OCI-LY1 (cell line): ENCODE results near the gene CAPN11.

Experiments used
- H2AFZ ChIP-seq: fragments of 200-600 bp; sonication (generic), shearing (Covaris generic); 2 replicates; pipeline ENCODE4 v1.6.0; 2014; ENCODE audit warnings: antibody characterized with exemption, mild to moderate bottlenecking, low read length
- H3F3A ChIP-seq: fragments of 200-600 bp; sonication (generic), shearing (Covaris generic); 2 replicates; pipeline ENCODE4 v1.6.0; 2014; ENCODE audit warnings: mild to moderate bottlenecking, antibody characterized with exemption, low read length, moderate library complexity; ENCODE audit not compliant: insufficient read depth
- H3K27ac ChIP-seq: fragments of 200-600 bp; sonication (generic); 2 replicates; pipeline ENCODE4 v1.5.1; 2014; ENCODE audit warnings: low read length, mixed run types, mild to moderate bottlenecking, low read depth; ENCODE audit not compliant: poor library complexity, severe bottlenecking
- H3K27me3 ChIP-seq: fragments of 200-600 bp; sonication (generic); 2 replicates; pipeline ENCODE4 v1.6.0; 2014; ENCODE audit warnings: antibody characterized with exemption, mild to moderate bottlenecking, low read length, moderate library complexity; ENCODE audit not compliant: insufficient read depth
- H3K36me3 ChIP-seq: fragments of 200-600 bp; sonication (generic); 2 replicates; pipeline ENCODE4 v1.6.1; 2014; ENCODE audit warnings: mild to moderate bottlenecking, antibody characterized with exemption, low read length, moderate library complexity, mixed read lengths; ENCODE audit not compliant: insufficient read depth
- H3K4me1 ChIP-seq: fragments of 200-600 bp; sonication (generic); 2 replicates; pipeline ENCODE4 v1.5.1; 2014; ENCODE audit warnings: mild to moderate bottlenecking, low read length, moderate library complexity; ENCODE audit not compliant: insufficient read depth, severe bottlenecking
- H3K4me2 ChIP-seq: fragments of 200-600 bp; sonication (generic), shearing (Covaris generic); 2 replicates; pipeline ENCODE4 v1.6.1; 2014; ENCODE audit warnings: low read length
- H3K4me3 ChIP-seq: fragments of 200-600 bp; sonication (generic); 2 replicates; pipeline ENCODE4 v1.5.1; 2014; ENCODE audit warnings: low read length, low read depth, mild to moderate bottlenecking, mixed read lengths; ENCODE audit not compliant: poor library complexity, severe bottlenecking
- H3K79me2 ChIP-seq: fragments of 200-600 bp; shearing (Covaris generic); 2 replicates; pipeline ENCODE4 v1.6.1; 2016; ENCODE audit warnings: mixed run types, low read length, mixed read lengths; ENCODE audit not compliant: insufficient read depth
- H3K9ac ChIP-seq: fragments of 200-600 bp; sonication (generic), shearing (Covaris generic); 2 replicates; pipeline ENCODE4 v1.6.1; 2014; ENCODE audit warnings: mild to moderate bottlenecking, low read length, mixed read lengths
- H3K9me2 ChIP-seq: fragments of 200-600 bp; sonication (generic), shearing (Covaris generic); 2 replicates; pipeline ENCODE4 v1.6.1; 2014; ENCODE audit warnings: low read depth, mild to moderate bottlenecking, low read length, mixed read lengths
- H3K9me3 ChIP-seq: fragments of 200-600 bp; shearing (Covaris generic); 2 replicates; pipeline ENCODE4 v1.6.1; 2014; ENCODE audit warnings: low read length, mixed read lengths
- H4K20me1 ChIP-seq: fragments of 200-600 bp; sonication (generic), shearing (Covaris generic); 2 replicates; pipeline ENCODE4 v1.6.0; 2016; ENCODE audit warnings: mild to moderate bottlenecking, low read length; ENCODE audit not compliant: insufficient read depth
- CTCF ChIP-seq: fragments of 200-600 bp; sonication (generic), shearing (Covaris generic); IDR thresholded peaks from 2 replicates; pipeline ENCODE4 v1.5.1; 2017; ENCODE audit warnings: mild to moderate bottlenecking, antibody characterized with exemption, low read length, moderate library complexity, mixed read lengths
- EZH2 ChIP-seq: fragments of 200-600 bp; sonication (generic), shearing (Covaris generic); IDR thresholded peaks from 2 replicates; pipeline ENCODE4 v1.8.0; 2017; ENCODE audit warnings: borderline replicate concordance, mixed run types, mild to moderate bottlenecking, antibody characterized with exemption, low read length, moderate library complexity, mixed read lengths

CAPN11 gene

GRCh38 chr6:44129841-44130322 is 28.7 kb upstream of the CAPN11 start:
- Histone ChIP-seq H3K79me2 (peaks cover 22% of the 10 kb centered on the region), H4K20me1 (no peaks in the 10 kb centered on the region), H3K27me3 (no peaks in the 10 kb centered on the region), H3K36me3 (no peaks in the 10 kb centered on the region), H3K4me2 (no peak overlapping the region), H3K4me1 (peaks cover 32% of the 10 kb centered on the region), H3K4me3 (no peak overlapping the region), H3K9me2 (no peaks in the 10 kb centered on the region), H3F3A (no peaks in the 10 kb centered on the region), H2AFZ (no peak overlapping the region), H3K27ac (no peak overlapping the region), H3K9ac (no peak overlapping the region), H3K9me3 (no peaks in the 10 kb centered on the region)
- no peak for TF ChIP-seq EZH2
- no peak for TF ChIP-seq CTCF

- H3K36me3 ChIP-seq: no peaks in the 10 kb centered on the region
- H3K9me2 ChIP-seq: no peaks in the 10 kb centered on the region
- H3K27ac ChIP-seq: no peak overlapping the region
- H3K27me3 ChIP-seq: no peaks in the 10 kb centered on the region
- H3K9ac ChIP-seq: no peak overlapping the region; the same call in 1 of the 2 replicates
- H3K4me1 ChIP-seq: peaks cover 16% of the 10 kb centered on the region
- no peak overlapping the region for H3K4me2 ChIP-seq
- H3K4me3 ChIP-seq: no peak overlapping the region
- H4K20me1 ChIP-seq: no peaks in the 10 kb centered on the region
- H3F3A ChIP-seq: no peaks in the 10 kb centered on the region
- peaks cover 2% of the 10 kb centered on the region; the same call in 1 of the 2 replicates for H3K79me2 ChIP-seq
- no peaks in the 10 kb centered on the region for H3K9me3 ChIP-seq
- TF ChIP-seq CTCF (no peak), EZH2 (no peak)
- no peak overlapping the region for H2AFZ ChIP-seq
Measured at GRCh38 chr6:44131892-44132291, 26.7 kb upstream of the CAPN11 start.

- Histone ChIP-seq H3K79me2 (no peaks in the 10 kb centered on the region), H3K4me1 (peaks cover 16% of the 10 kb centered on the region), H3K36me3 (no peaks in the 10 kb centered on the region), H3K27me3 (no peaks in the 10 kb centered on the region), H3K4me3 (no peak overlapping the region), H3K9me3 (no peaks in the 10 kb centered on the region), H4K20me1 (no peaks in the 10 kb centered on the region), H3K9ac (no peak overlapping the region), H3F3A (no peaks in the 10 kb centered on the region), H3K9me2 (no peaks in the 10 kb centered on the region), H3K4me2 (no peak overlapping the region), H2AFZ (no peak overlapping the region), H3K27ac (no peak overlapping the region)
- no peak for TF ChIP-seq EZH2
- TF ChIP-seq CTCF: no peak
Measured at GRCh38 chr6:44132476-44132875, 26.1 kb upstream of the CAPN11 start.
